Left colon (tissue), 2 donors: Measurements from ENCODE around the gene PRCD. TPM values are rescaled to one million over a fixed set of nuclear protein-coding genes. Genes with fewer than 3 reads are reported as not detected.
A peak's percentile ranks its signal among the peaks of the same experiment; 100 is the strongest.
"Not testable (repeated sequence)": the region's sequence is repeated elsewhere in the genome, so short reads cannot be mapped to it uniquely, and the experiment has no call there.

Source experiments
- ATAC-seq: fragments of 200-7000 bp; cut with Tn5 transposase; one replicate; pipeline ENCODE4 v1.9.1; 2020; ENCODE audit warnings: mild to moderate bottlenecking, moderate library complexity
- DNase-seq, 2 donors: peaks; one replicate each; pipeline ENCODE4 v3.0.0-alpha.2; 2020
- intact Hi-C, 2 donors: fragments of 100-400 bp; cut with DNase I in 1 of 2; cut with micrococcal nuclease in 1 of 2; formaldehyde crosslinking; loops; one replicate each; pipeline versions ENCODE4 v1.11.2 to v1.14.0; 2022; cut with DNase I, micrococcal nuclease
- total RNA-seq, 2 donors: library from RNA; stranded (reverse); fragmentation: NEBNext Ultra II Directional; extraction: Animal tissue kit (Norgen Biotek cat#: 25700); gene quantifications; one replicate each; pipeline ENCODE4 v1.2.1, GENCODE V29; 2021
- donor health status: DM: no; HTN: no; CAD: no.
- donor health status: DM: yes; HTN: yes; CAD: no.

Gene PRCD
- total RNA-seq, 2 donors from 2014 or later = 0.92 to 2.3 TPM

DNA sequence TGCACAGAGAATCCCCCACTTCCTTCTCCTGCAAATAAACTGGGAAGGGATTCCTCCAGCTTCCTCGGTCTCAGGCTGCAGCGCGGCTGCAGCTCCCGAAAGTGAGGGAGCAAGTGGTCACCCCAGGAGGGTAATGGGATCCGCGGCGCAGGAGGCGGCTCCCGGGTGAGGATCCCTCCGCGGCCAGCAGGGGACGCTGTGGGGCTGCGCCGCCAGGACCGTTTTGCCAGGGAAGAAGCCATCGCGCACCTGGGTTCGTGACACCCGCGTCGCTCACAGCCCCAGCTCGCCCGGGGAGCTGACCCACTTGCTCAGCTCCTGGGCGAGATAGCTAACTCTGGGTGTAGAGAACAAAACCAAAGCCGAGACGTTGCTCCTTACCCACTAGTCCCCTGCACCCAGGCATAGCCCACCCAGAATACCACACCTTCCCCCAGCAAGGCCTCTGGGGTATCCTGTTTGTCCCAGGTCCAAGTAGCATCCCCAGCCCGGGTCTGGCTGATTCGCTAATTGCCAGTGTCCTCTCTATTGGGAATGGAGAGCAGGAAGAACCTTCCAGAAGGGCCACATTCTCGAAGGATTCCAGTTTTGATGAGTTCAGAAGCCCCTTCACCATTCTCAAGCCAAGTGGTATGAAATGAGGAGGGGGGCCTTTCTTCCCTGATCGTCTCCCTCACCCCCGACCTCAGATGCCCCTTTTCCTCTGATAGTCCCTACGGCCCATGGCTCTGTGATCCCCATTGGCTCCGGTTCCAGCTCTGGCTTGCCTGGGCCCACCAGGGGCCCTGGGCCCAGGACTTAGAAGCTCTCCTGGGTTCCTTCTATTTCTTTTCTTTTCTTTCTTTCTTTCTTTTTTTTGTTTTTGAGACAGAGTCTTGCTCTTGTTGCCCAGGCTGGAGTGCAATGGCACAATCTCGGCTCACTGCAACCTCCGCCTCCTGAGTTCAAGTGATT is 16.5 kb upstream of the PRCD start:
- intact Hi-C loops = loop anchor here (5.0 kb wide), 1 partner anchor 99 kb away; no protein-coding TSS in a partner anchor
- DNase-seq (peak in 1 of 2 donors; percentile 80), ATAC-seq (peak; percentile 77)

DNA sequence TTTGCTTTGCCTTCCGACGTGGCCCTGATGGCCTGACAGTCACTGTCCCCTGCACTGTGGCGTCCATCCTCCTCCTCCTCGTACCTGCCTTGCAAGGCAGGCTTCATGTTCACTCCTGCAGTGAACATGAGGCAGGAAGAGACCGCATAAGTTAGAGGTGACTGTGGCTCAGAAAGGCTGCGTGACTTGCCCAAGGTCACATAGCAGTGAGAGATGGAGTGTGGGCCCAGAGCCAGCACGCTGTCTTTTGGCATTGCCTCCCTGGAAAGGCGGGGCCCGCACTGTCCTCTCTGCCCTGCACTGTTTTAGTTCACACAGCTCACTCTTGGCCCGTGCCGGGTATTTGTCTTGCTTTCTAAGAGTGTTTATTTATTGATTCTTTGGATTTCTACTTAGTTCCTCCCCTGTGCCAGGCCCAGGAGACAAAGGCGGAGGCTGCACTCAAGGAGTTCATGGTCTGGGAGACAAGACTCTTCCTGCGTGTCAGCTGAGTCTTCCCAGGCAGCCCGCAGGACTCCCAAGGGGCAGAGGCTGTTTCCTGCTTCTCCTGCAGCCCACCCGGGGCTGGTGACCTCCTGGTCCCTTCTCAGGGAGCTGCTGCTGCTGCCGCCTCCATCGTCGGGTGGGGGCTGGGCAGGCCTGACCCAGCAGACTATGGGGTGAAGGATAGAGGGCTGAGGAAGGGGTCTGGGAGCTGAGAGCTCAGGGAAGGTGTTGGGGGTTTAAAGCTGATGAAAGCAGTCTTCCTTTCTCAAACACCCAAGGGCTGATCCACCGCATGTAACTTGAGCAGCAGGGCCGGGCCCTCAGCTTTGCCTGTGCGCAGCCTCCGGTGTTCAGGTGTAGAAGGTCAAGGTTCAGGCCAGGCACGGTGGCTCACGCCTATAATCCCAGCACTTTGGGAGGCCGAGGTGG is 15.0 kb upstream of the PRCD start:
- intact Hi-C loops = loop anchor here (5.0 kb wide), 1 partner anchor 97 kb away; no protein-coding TSS in a partner anchor
- DNase-seq (peak in 1 of 2 donors; percentile 60), ATAC-seq (peak; percentile 64)

DNA sequence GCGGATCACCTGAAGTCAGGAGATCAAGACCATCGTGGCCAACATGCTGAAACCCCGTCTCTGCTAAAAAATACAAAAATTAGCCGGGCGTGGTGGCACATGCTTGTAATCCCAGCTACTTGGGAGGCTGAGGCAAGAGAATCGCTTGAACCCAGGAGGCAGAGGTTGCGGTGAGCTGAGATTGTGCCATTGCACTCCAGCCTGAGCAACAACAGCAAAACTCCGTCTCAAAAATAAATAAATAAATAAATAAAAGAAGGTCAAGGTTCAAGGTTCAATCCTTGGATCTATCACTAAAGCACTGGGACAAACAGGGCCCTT is 14.4 kb upstream of the PRCD start:
- ATAC-seq, intact Hi-C loops: not testable (repeated sequence)

DNA sequence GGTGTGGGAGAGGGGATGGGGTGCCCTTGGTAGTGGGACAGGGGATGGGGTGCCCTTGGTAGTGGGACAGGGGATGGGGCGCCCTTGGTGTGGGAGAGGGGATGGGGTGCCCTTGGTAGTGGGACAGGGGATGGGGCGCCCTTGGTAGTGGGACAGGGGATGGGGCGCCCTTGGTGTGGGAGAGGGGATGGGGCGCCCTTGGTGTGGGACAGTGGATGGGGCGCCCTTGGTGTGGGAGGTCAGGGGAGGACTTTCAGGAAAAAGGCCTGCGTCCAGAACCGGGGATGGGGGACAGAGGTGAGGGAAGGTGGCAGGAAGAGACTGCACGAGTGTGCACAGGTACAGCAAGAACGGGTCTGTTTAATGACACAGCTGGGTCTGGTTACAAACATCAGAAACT is 12.8 kb upstream of the PRCD start:
- intact Hi-C loops, ATAC-seq, DNase-seq: not testable (repeated sequence)

More for the DNA sequence above, 14.4 kb upstream of the PRCD start:
- DNase-seq = not testable (repeated sequence)

DNA sequence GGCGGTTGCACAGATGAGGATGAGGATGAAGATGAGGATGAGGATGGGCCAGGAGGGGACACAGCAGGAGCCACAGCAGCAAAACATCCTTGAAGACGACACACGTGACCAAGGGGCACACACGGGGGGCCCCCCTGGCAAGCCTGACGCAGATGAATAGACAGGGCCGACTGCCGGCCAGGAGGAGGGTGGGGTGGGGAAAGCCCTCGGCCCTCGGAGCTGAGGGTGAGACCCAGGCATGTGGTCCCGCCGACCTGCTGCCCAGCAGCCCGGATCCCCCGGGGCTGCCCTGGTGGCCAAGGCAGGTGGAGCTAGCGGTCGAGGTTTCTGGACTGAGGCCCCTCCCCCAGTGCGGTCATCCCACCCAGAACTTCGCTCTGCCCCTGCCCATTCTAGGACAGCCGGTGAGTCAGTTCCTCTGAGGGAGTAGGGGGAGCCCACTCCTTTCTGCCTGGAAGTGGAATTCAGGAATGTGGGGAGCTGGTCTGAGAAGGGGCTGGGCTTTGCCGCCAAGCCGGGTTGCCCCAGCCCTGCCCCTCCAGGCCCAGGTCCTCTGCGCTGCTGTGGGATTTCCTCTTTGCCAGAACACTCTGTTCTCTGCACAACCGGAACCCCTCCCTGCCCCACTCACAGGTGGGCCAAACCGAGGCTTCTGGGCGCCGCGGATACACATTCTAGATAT is 12.3 kb upstream of the PRCD start:
- no peak for ATAC-seq
- peak; percentile 53 to 56 for DNase-seq
- intact Hi-C loops = no loop called here

DNA sequence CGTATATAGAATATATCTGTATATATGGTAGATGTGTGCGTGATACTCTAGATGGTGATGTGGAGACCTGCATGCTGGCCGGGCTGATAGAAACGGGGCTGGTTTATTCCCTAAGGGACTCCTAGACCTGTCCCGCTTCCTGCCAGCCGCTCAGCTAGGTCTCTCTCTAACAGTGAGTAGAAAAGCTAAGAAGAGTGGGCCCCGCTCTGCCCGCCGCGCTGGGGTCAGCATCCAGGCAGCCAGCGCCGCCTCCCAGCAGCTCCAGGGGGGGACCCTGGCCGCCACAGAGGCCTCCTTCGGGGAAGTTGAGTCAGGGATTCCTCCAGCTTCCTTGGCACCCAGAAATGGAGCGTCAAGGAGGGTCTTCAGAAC is 11.7 kb upstream of the PRCD start:
- DNase-seq = peak in 1 of 2 donors; percentile 39
- ATAC-seq = no peak
- intact Hi-C loops = no loop called here

DNA sequence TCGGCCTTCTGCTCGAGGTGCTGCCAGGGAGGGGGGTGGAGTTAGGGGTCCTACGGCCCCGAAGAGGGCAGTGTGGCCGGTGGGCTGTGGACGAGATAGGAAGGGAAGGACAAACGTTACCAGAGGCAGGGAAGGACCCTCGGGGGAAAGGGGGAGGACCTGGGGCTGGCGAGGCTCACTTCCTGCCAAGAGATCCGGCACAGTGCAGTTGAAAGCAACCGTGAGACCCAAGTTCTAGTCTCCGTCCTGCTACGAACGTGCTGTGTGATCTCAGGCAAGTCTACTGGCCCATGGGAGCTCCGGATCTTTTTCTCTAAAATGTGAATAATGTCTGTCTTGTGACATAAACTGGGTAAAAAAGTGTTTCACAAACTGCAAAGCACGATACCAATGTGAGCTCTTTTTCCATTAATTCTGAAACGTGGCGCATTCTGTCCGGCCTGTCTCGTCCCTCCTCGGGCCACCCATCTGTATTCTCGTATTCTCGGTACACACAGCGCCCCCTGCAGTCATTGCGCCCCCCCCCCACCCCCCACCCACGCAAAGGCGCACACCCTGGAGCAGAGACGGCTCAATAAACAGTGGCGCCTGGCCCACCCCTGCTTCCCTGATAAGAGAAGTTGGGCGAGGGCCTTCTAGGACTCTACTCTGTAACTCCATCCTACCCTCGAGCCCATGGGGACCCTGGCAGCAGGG is 11.2 kb upstream of the PRCD start:
- intact Hi-C loops = no loop called here
- peak in 1 of 2 donors; percentile 34 for DNase-seq
- no peak for ATAC-seq

DNA sequence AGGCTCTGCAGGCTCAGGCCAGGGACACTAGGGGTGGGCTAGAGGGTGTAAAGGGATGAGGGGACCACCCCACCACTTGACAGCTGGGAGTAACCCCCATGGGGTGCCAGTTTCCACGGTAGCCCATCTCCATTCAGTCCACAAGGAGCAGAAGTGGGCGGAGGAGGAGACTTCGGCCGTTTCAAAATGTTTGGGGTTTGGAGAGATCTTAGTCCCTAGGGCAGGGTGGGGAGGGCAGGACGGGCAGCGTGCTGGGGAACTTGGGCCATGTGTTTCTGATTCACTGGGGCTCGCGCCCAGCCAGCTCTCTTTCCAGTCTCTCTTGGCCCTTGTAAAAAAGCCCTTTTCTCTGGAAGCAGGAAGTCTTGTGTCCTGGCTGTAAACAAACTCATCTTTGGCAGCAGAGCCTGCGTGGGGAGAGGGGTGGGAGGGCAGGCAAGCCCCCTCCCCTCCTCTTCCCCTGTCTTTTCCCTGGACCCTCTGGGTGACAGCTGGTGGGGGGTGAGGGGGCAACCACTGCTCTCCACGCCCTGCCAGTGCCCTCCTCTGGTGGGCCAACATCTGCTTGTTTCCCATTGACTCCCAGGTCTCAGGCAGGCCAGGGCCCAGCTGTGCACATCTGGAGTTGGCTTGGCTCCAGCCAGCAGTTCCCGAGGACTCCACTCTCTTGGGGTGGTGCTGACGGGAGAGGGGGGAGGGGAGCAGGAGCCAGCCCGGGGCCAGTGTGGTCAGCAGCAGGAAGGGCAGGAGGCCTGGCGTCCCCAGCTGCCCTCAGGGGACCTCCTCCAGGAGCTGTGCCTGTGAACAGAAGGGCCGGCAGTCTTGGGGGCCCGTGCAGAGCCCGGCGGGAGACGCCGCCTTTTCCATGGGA is 10.4 kb upstream of the PRCD start:
- ATAC-seq (peak; percentile 42), DNase-seq (peak; percentile 67 to 76)
- intact Hi-C loops = no loop called here

DNA sequence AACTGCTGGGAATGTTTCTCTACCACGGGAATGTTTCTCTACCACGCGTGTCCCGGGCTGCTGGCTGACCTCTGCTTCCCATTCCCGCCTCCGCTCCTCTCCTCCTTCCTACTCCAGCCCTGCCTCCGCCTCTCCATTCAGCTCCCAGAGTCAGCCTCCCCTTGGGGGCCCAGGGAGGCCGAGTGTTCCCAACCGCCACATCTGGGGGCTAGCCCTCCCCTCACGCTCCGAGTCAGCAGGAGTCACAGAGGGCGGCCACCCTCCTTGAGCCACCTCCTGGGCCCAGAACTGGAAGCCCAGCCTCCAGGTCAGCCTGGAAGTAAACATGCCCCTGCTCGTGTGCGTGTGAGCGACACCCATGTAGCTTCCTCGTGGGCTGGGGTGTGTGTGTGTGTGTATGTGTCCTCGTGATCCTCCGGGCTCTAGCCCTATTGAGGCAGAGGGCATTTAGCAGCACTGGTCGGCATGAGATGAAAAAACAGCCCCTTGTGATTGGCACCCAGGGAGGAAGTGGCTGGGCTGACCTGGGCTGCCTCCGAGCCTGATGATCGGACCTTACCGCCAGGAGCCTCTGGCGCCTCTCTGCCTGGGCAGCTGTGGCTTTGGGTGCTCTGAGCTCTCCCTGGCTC is 9.6 kb upstream of the PRCD start:
- peak; percentile 32 to 54 for DNase-seq
- peak; percentile 42 for ATAC-seq
- intact Hi-C loops = no loop called here

DNA sequence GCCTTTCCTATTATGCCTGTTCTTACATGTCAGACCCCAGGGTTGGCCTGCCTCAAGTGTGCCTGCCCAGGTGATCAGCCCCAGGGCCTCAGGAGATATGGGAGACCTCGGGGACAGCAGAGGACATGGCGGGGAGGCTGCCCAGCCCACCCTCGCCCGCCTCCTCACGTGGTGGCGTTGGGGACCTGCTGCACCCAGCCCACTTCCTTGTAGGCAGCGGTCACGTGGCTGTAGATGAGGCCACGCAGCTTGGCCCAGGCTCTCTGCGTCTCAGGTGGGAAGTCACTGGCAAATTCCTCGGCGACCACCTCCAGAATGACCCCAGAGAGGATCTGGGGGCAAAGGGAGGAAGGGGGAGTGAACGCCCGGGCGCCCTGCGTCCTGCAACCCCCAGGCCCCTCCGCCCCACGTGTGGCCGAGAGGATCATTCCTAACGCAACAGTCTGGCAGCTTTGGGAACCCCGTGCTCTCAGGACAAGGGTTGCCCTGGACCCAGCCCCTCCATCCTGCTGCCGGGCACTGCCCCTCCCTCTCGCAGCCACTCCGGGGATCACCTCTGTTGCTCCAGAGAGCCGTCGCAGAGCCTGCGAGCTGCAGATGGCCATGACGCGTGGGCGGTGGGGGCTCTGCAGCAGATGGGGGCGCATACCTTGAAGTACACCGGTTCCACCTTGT is 8.9 kb upstream of the PRCD start:
- DNase-seq (no peak), ATAC-seq (no peak)
- intact Hi-C loops = no loop called here

DNA sequence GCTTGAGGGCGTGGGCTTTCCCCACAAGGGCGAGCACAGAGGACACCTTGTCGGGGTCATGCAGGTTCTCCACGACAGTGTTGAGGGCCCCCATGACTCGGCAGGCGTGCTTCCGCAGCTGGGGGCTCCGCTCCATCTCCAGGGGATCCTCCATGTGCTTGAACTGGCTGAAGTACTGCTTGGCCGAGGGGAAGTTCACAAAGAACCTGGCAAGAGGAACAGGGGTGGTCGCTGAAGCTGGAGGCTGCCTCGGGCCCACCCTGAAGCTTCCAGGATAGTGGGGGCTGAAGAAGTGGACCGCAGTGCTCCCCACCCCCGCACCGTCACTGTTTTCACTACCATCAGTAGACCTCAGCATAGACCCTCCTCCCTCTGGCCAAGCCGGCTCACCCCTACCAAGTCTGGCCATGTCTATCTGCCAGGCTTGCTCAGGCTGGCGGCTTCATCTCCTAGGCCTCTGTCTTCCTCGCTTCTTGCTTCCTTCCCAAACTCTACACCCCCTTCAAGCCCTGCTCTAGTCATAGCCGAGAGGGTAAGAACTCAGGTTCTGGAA is 8.3 kb upstream of the PRCD start:
- intact Hi-C loops = no loop called here
- DNase-seq (no peak), ATAC-seq (no peak)

DNA sequence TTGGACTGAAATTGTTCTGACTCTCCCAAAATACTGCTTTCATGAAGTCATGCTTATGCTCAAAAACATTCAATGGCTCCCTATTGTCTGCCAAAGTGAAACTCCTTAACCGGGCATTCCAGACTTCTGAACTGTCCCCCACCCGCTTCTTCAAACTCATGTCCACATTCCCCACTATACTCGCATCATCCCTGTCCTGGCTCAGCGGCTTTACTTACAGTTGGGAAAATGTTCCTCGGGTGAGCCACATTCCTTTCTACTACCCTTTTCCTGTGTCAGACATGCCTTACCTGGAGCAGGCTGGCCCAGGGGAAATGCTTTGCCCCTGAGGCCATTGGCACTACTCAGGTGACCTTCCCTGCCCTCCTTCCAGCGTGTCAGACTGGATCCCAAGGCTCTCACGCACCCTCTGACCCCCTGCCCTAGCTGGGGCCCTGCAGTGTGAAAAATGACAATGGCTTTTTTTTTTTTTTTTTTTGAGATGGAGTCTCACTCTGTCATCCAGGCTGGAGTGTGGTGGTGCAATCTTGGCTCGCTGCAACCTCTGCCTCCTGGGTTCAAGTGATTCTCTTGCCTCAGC is 7.7 kb upstream of the PRCD start:
- DNase-seq (no peak), ATAC-seq (no peak)
- intact Hi-C loops = no loop called here

DNA sequence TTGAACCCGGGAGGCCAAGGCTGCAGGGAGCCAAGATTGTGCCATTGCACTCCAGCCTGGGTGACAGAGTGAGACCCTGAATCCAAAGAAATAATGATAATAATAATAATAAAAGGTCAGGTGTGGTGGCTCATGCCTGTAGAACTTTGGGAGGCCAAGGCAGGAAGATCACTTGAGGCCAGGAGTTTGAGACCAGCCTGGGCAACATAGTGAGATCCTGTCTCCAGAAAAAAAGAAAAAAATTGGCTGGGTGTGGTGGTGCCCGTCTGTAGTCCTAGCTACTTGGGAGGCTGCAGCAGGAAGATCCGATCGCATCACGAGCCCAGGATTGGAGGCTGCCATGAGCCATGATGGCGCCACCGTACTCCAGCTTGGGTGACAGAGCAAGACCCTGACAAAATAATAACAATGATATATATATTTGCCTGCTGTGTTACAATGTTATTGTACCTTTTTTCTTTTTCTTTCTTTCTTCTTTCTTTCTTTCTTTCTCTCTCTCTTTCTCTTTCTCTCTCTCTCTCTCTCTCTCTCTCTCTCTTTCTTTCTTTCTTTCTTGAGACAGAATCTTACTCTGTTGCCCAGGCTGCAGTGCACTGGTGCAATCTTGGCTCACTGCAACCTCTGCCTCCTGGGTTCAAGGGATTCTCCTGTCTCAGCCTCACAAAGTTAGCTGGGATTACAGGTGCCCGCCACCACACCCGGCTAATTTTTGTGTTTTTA is 6.0 kb upstream of the PRCD start:
- intact Hi-C loops, ATAC-seq, DNase-seq: not testable (repeated sequence)

DNA sequence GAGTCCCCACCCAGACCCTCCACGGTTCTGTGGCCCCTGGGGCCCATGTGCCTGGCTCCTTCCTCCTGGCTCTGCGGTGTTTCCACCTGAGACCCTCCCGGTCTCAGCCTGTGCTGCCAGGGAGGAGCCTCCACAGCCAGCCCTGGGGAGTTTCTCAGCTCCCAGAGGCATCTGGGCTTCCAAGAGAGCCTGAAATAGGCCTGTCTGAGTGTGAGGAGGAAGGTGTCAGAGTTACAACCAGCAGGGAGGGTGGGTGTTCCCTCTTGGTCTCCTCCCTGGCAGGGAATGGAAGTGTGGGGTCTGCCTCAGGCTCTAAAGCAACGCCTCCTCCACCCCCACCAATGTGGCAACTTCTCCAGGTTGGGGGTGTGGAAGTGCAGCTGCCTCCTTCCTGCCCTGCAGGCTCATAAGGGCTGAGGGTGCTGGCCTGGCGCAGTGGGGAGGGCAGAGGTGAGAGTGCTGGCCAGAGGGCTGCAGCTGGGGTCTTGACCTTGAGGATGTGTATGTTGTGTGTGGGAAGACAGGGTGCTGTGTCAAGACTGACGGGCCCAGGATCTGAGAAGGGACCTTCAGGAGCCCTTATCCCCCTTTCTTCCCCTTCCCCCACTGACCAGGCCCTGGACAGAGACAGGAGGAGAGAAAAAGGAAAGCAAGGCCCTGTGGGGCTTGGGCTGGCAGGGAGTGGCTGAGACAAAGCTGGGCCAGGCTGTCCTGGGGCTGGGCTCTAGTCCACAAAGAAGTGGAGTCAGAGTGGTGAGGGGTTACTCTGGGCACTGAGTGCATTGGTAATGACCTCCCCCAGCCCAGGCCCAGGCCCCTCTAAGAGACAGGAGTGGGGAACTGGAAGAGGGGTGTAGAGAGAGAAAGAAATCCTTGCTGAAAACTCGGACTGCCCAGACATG is 4.8 kb upstream of the PRCD start:
- intact Hi-C loops = no loop called here
- DNase-seq = no peak
- no peak for ATAC-seq
